K562 treated with DMSO at 1 percent for 4 hours (cell line): ENCODE data around the gene SYT15. TPM values are rescaled to one million over a fixed set of nuclear protein-coding genes. Genes with fewer than 3 reads are reported as not detected.

Experiments used
- total RNA-seq: library from RNA; unstranded; fragments of 300-600 nt; gene quantifications from 2 replicates; pipeline ENCODE4 v1.2.3, GENCODE V29; 2022; ENCODE audit not compliant: insufficient read depth

SYT15 gene
- total RNA-seq: not detected in 2 replicates

DNA sequence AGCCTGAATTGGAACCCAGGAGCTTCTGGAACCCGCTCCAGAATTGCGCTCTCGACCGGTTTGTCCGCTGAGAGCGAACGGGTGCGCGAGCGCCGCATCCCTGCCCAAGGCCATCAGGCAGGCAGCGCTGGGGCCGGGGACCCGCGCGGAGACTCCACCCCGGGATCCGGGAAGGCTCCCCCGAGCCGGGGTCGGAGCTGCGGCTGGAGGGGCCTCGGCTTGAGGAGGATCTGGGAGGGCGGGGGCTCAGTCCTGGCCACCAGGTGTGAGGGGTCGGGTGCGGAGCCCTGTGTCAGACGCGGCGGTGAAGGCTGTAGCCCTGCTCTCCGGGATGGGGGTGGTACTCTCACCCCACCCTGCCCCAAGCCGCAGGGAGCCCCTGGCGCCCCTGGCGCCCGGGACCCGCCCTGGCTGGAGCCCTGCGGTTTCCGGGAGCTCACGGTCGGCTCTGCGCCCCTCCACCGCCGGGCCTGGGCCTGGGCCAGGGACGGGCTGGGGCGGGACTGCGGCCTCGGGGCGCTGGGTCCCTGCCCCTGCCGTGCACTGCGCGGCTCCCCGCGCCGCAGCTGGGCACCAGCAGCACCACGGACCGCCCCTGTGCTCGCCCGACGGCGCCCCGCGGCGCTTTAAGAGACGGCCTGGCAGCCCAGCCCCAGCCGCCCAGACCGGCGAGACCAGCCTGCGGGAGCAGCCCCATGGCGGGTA lies at the start of gene SYT15:
SYT15 (plus strand) TSS at position 655 of the 705 bp plus-strand sequence; CDS start at position 696, 41 bp downstream.

DNA sequence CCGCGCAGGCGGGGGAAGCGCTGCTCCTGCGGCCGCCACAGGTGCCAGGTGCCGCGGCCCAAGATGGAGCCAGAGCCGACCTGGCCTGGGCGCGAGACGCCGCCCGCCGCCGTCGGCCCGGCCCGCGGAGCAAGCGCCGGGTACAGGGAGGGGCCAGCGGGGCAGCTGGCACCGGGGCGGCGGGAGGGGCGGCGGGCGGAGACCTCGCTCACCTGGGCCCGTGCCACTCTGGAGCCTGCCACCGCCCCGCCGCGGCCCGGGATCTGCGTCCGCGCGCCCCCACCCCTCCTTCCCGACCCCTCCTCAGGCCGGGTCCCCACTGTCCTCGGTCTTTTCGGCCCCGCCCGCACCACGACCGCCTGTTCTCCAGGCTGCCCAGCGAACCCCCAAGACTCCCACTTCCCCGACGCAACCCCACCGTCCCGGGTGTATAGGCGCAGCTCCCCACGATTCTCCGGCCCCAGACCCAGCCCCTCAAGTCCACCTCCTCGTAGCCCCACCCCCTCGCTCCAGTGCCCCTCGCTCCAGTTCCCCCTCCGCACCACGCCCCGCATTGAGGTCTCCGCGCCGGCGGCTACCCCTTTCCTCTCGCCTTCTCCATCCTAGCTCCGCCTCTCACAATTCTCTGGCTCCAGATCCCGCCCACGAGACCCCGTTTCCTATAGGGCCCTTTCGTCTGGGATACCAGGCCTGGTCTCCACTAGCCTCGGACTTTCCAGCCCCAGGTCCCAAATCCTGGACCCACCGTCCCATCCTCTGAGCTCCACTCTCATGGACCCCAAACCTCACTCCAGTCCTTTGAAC lies 22.2 kb upstream of the SYT15 start, which contains the start of gene GPRIN2:
GPRIN2 (minus strand) TSS at position 144 of the 804 bp plus-strand sequence. CDS start 5,922 bp downstream, outside the sequence.

Other genes with a start within 250 kb of the SYT15 start
- gene ANXA8L1, start 203.4 kb upstream of the SYT15 start, total RNA-seq: not detected in 2 replicates
- gene NPY4R, start 113.2 kb upstream of the SYT15 start, total RNA-seq: not detected in 2 replicates
- gene GPRIN2, start 22.5 kb upstream of the SYT15 start, total RNA-seq: not detected in 2 replicates